ENCODE results near the gene AMIGO1.

- TF ChIP-seq POLR2A (IDR thresholded peaks at IDR 0.05) (no peak), CTCF (IDR thresholded peaks at IDR 0.05) (no peak)
These were observed 33.9 kb upstream of the AMIGO1 start for GRCh38 chr1:109543283-109543987.
